ENCODE data around the gene SEMA5B.

DNA sequence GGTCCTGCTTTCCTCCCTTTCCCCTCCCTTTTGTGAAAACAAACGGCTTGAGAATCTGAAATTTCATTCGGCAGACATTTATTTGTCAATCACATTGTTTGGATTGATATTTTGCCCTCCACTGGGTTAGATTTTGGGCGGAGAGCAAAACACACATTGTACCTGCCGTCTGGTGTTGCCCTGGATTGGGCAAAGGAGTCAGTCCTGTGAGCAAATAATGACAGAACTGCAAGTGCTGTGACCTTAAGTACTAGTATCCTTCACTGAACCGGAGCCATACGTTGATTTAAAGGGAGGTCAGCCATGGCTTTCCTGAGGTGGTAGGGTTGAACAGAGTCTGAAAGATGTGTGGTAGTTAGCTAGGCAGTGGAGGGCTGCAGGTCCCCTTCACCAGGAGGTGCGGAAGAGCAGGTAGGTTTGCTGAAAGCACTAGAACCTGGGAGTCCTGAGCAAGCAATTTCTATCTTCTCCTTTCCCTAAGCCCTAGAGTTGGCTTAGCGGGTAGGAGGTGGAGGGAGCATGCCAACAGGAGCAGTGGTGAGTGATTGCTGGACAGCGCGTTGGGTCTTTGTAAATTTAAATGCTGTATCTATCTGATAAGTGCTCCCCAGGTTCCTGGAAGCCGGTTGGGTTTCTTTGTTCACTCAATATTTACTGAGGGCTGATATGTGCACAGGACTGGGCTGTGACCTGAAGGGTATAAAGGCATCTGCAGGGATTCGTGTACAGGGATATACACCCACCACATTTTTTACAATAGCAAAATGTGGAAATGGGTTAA, 41.2 kb upstream of the SEMA5B start:
- TF ChIP-seq, protein P1, sequence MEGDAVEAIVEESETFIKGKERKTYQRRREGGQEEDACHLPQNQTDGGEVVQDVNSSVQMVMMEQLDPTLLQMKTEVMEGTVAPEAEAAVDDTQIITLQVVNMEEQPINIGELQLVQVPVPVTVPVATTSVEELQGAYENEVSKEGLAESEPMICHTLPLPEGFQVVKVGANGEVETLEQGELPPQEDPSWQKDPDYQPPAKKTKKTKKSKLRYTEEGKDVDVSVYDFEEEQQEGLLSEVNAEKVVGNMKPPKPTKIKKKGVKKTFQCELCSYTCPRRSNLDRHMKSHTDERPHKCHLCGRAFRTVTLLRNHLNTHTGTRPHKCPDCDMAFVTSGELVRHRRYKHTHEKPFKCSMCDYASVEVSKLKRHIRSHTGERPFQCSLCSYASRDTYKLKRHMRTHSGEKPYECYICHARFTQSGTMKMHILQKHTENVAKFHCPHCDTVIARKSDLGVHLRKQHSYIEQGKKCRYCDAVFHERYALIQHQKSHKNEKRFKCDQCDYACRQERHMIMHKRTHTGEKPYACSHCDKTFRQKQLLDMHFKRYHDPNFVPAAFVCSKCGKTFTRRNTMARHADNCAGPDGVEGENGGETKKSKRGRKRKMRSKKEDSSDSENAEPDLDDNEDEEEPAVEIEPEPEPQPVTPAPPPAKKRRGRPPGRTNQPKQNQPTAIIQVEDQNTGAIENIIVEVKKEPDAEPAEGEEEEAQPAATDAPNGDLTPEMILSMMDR (optimal IDR thresholded peaks at IDR 0.05 in 1 of 3, IDR thresholded peaks at IDR 0.05 in 1 of 3, conservative IDR thresholded peaks at IDR 0.05 in 1 of 3; ENCODE audit: extremely low read depth in 1 of 3, insufficient read depth in 2 of 3, low read length in 3 of 3) = no peak
- no peak for TF ChIP-seq EZH2 (IDR thresholded peaks at IDR 0.05; ENCODE audit: low read length)
